Measurements from ENCODE around the gene SFTPA1.

- TF ChIP-seq RAD21 (IDR thresholded peaks at IDR 0.05; ENCODE audit: low read depth) (no peak), EGR1 (IDR thresholded peaks at IDR 0.05) (no peak), USF1 (IDR thresholded peaks at IDR 0.05) (no peak), REST (IDR thresholded peaks at IDR 0.05; ENCODE audit: low read depth) (no peak), CEBPB (IDR thresholded peaks at IDR 0.05) (no peak), MAX (IDR thresholded peaks at IDR 0.05) (no peak), TCF12 (IDR thresholded peaks at IDR 0.05; ENCODE audit: low read depth) (no peak), NFIC (IDR thresholded peaks at IDR 0.05) (no peak)
Observed at GRCh38 chr10:79585870-79586527, 24.7 kb upstream of the SFTPA1 start.
